ENCODE data around the gene METTL24.
"Not testable (repeated sequence)": the region's sequence is repeated elsewhere in the genome, so short reads cannot be mapped to it uniquely, and the experiment has no call there.

Gene METTL24

DNA sequence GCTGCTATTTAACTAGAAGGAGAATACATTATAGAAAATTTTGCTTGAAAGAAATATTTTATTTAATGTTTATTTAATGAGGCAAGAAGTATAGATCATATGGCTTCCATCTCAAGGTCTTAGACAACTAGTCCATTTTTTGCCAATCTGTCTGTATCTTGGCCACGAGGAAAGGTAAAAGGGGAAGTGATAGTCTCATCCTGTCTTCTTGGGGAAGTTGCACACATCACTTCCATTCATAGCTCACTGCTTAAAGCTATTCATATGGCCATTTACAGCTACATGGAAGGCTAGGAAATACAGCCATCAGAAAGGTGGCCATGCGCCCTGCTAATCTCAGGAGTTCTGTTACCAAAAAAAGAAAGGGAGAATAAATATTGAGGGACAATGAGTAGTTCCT, 50.8 kb downstream of the METTL24 start:
- DNase-seq, result no peak

DNA sequence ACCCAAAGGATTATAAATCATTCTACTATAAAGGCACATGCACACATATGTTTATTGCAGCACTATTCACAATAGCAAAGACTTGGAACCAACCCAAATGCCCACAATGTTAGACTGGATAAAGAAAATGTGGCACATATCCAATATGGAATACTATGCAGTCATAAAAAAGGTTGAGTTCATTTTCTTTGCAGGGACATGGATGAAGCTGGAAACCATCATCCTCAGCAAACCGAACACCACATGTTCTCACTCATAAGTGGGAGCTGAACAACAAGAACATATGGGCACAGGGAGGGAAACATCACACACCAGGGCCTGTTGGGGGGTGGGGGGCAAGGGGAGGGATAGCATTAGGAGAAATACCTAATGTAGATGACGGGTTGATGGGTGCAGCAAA, 52.3 kb downstream of the METTL24 start:
- not testable (repeated sequence) for DNase-seq

DNA sequence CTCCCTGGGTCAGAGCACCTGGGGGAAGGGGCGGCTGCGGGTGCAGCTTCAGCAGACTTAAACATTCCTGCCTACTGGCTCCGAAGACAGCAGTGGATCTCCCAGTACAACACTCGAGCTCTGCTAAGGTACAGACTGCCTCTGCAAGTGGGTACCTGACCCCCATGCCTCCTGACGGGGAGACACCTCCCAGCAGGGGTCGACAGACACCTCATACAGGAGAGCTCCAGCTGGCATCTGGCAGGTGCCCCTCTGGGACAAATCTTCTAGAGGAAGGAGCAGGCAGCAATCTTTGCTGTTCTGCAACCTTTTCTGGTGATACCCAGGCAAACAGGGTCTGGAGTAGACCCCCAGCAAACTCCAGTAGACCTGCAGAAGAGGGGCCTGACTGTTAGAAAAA, 54.5 kb downstream of the METTL24 start:
- DNase-seq, result not testable (repeated sequence)

DNA sequence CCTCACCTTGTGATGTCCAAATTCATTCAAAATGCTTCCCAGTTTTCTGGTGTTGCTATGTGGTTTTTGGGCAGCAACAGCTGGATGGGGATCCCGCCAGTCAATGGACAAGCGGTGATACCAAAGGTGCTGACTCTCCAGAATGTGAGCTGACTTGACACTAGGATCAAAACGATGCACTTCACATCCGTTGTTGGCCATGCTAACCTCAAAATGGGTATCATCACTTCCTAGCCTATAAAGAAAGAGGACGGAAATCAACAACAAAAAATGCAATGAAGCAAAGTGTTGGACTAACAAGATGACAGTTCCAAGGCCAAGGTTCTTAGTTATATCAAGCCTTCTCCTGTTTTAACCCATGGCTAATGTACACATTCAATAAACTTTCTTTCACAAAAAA, 59.2 kb downstream of the METTL24 start:
- DNase-seq, result no peak

DNA sequence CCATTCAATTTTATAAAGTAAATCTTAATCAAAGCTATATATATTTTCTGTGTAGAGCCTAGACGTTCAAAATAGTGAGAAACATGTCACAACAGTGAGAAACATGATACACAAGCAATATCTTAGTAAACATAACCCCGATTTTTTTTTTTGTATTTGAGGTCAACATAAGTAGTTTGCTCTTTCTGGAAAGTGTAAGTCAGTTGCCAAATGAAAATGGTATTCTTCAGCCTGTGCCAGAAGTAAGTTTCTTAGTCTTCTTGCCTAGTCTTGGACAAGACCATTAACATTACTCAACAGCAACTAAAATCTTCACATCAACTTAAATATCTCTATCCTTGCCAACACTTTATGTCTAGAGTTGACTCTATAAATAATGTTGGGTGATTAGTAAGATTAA, 59.7 kb downstream of the METTL24 start:
- no peak for DNase-seq

DNA sequence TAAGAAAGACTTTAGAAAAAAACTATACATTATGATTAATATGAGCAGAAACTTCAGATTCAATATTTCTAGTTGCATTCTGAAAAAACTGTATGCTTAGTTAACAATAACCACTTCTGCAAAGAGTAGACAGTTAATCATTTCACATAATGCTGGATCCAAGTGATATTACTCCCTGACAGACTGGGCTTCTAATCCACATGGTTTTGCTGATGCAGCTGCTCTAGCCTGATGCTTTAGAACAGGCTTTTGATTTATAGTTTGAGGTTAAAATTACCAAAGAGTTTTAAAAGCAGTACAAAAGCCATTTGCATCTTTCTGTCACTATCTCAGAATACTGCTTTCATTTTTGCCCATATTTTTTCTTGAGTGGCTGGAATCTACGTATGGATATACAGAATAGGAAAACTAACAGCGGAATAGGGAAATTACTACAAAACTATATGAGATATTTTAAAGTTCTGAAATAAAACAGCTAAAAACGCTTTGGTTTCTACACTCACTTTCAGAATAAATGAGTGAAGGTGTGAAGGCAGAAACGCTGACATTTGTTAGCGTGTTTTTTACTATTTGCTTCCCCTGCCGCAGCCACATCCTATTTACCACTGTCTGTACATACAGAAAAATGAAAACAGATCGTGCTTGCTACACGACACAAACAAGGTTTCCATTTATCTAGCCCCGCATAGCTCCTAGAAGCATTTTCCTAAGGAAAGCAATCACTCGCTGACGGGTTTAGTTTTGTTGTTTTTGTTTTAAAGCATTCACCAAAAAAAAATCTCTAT, 61.7 kb downstream of the METTL24 start:
- DNase-seq, result no peak

DNA sequence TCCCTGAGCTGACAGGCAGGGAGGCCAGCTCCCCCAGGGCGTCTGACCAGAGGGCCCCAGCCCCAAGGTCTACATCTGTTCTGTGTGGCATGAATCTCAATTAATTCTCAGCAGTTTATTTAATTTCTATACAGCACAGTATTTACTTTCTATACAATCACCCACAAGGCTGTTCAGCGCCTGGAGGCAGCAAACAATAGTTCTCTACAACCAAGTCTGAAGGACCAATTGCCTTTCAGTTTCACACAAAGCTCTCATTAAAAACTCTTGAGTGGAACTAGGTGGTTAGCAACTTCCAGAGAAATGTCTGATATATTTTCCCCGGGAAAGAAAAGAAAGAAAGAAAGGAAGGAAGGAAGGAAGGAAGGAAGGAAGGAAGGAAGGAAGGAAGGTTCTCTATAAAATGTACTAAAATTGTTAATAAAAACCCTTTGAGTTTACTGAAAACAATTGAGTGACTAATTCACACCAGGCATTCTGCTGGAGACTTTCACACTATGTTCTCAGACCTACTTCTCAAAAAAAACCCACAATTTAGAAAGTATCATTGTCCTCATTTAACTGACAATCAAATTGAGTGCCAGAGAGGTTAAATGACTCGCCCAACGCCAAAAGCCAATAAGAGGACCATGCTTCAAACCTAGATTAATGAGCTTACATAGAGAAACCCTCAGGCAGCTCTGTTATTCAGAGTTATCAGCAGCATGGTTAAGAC, 62.5 kb downstream of the METTL24 start:
- no peak for DNase-seq

DNA sequence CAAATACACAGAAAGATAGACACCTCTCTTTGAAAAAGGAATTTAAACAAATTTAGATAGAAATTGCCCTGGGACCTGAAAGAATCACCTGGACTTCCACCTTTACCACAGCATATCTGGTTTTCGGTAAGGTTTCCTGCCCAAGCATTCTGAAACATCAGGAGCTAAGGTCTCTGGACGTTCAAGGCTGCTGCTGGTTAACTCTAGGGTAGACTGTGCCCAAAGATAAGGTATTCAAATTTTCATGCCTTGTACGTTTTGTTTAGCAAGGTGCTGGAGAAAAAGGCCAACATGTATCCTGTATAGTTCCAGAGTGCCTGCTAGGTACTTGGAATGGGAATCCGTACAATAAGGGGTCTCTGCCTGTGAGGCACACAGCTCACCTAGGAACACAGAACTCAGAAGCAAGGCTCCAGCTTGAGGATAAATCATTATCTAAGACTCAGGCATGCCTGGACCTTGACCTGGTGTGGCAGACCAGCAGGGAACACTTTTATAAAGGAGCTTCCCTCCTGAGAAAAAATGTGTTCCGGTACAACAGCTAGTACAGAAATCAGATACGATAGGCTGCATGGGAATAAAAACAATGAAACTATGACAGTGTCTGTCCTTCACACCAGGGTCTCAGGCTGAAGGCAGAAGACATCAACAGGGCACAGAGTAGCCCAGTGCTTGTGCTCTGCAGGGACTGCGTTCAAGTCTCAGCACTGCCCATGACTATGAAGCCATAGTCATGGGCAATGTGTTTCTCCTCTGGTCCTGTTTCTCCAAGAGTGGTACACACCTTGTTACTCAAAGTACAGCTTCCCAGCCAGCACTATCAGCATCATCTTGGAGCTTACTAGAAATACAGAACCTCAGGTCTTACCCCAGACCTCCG, 70.4 kb downstream of the METTL24 start:
- DNase-seq, result no peak

DNA sequence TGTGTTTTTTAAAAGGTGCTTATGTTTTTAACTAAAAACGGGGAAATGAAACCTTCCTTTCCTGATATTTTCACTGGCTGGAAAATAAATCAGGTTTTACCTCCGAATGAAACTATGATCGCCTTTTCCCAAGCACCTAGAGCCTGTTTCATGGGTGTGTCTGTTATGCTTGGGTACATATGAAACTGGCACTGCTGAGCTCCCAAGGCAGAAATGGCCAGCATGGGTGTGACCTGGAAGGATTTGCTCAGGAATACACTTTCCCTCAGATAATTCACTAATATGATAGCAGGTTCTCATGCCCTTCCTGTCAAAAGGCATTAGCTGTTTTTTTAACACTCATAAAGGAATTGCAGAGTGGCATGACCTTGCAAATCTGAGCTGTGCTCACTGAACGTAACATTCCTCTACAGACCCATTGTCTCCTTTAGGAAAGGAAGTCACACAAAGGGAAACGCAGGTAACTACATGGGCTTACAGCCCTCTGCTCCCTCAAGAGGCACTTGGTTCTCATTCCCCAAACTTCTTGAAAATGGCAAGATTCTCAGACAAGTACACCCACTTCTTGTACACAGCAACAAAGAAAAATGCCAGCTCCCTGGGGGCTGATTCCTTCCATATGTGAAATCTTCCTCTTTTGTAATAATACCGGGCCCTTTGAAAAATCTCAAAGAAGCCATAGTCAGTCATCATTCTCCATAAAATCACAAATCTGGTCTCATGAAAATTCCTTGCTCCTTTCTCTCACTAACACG, 72.7 kb downstream of the METTL24 start:
- DNase-seq, result no peak

DNA sequence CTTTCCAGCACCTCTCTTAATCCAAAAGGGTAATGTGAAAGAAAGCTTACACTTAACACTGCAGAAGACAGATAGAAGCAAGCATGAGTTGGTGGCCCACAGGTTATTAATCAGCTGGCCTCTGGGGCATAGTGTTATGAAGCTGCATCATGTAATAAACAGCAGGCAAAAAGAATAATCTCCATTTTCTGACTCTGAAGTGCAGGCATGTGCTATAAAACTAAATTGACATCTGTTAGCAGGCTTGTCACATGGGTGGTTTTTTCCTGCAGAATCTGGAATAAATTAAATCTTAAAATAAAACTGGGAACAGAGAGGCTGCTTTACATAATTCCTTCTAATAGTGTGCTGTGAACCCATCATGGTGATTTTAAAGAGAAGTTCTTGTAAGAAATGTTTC, 73.3 kb downstream of the METTL24 start:
- no peak for DNase-seq

DNA sequence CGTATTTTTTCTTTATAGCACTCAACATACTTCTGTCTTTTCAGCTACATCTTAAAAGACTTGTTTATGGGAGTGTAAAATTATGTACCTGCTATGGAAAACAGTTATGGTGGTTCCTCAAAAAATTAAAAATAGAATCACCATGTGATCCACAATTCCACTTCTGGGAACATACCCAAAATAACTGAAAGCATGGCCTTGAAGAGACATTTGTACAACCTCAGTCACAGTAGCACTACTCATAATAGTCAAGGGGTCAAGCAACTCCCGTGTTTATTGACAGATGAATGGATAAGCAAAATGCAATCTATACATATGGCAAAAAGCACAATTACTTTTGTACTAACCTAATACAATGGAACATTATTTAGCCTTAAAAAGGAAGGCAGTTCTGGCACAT, 74.5 kb downstream of the METTL24 start:
- no peak for DNase-seq

DNA sequence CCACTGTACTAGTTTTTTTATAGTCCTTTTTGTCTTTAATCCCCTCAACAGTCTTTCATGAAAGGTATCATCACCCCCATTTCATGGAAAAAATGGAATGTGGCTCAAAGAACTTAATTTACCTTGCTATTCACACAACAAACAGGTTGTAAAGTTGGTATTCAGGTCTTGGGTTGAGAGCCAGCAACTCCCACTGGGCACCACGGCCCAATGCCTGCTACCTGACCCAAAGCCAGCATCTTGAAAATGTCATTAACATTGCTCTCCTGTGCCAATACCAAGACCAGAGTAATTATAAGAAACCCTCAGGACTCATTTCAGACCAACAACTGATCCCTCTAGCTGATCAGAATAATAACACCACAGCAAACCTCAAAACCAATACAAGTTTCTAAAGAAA, 75.7 kb downstream of the METTL24 start:
- DNase-seq, result no peak

DNA sequence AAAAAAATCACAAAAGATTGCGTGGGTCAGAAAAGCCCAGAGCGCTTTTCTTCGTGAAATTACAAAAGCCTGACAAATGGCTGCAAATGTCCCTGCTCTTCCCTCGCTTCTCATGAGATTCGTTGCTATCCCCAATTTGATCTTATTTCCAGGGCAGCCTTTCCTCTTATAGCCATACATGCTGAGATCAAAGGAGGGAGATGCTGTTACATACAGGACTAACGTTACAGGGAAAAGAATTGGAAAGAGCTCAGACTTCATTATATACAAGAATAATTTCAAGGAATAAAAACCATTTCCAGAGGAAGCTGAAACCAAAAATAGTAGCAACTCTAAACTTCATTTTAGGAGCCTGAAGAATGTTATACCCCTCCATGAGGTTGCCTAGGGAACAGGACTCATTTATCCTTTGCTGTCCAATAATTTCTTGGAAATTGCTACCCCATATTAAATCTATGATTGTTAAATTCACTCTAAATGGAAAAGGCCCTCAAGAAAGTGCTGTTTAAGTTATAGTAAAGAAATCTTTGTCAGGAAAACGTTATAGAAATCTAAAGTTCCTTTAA, 81.0 kb downstream of the METTL24 start:
- no peak for DNase-seq

DNA sequence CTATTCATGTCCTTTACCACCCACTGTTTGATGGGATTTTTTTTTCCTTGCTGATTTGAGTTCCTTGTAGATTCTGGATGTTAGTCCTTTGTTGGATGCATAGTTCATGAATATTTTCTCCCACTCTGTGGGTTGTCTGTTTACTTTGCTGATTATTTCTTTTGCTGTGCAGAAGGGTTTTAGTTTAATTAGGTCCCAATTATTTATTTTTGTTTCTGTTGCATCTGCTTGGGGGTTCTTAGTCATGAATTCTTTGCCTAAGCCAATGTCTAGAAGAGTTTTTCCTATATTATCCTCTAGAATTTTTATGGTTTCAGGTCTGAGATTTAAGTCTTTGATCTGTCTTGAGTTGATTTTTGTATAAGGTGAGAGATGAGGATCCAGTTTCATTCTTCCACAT, 85.4 kb downstream of the METTL24 start:
- not testable (repeated sequence) for DNase-seq

DNA sequence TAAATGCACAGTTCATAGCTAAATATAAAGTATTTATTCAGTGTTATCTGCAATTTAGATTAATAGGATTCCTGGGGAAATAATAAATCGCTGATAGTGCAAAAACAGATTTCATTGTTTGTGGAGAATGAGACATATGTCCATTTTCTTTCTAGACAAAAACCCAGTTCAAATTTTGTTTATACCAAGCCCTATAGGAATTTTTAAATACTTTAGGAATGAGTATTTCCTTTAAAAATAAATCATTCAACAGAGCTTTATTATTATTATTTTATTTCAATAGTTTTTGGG, 86.5 kb downstream of the METTL24 start:
- no peak for DNase-seq

DNA sequence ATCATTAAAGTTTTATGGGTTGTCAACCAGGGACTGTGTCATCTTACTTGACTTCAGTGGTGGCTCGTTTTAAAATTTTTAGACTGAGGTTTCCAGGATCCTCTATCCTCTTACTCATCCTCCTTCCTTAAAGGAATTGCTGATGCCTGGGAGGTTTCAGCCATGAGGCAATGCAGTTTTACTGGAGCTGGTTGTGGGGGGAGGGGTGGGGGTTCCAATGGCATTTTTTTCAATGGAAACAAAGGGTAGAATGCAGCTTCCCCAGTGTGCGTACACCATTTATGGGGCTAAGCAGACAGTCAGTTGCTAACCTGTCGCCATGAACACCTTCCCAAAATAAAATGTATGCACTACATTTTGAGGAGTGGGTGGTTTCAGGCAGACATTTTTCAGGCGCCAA, 88.0 kb downstream of the METTL24 start:
- DNase-seq, result no peak

DNA sequence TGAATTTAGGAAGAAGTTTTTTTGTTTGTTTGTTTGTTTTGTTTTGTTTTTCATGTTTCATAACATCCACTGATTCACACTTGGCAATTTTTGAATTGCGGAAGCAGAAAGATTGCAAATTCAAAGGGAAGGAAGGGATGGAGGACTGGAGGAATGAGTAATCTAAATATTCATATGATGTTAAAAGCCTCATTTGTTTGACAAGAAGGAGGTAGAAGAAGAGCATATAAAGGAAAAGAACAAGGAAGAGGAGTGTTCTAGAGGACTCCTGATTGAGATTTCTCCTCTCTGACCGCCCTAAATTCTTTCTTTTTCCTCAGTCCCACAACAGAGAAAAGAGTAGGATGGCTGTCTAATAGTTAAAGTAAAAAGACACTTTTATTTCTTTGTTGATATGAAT, 88.5 kb downstream of the METTL24 start:
- DNase-seq, result no peak

DNA sequence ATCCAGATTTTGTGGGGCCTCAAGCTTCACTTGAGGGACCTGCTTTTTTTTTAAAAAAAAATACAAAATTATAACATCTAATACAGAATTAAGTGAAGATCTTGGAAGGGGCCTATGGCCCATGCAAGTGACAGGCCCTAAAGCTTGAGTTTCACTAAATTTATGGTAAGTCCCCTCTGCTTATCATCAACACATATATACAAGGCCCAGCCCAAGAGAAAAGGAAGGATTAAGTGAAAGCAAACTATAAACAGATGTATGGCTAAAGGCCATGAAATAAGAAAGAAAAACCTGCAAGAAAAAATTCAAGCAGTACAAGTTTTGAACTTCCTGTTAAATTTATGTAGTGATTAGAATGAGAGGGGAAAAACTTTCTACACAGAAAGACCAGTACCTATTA, 91.2 kb downstream of the METTL24 start:
- DNase-seq, result no peak

DNA sequence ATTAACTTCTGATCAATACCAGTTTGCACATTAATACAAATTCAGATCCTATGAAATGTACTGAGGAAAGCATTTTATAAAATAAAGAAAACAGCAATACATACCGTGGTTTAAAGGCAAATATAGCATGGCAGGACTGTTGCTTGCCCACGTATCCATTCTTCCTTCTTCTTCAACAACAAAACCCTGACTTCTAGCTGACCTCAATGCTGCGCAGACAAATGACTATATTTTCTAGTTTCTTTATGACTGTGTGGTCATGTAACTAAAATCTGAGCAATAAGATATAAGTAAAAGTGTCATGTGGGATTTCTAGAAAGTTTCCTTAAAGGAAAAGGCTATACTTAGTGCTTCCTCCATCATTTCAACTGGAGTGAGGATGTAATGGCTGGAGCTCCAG, 92.9 kb downstream of the METTL24 start:
- DNase-seq, result no peak

DNA sequence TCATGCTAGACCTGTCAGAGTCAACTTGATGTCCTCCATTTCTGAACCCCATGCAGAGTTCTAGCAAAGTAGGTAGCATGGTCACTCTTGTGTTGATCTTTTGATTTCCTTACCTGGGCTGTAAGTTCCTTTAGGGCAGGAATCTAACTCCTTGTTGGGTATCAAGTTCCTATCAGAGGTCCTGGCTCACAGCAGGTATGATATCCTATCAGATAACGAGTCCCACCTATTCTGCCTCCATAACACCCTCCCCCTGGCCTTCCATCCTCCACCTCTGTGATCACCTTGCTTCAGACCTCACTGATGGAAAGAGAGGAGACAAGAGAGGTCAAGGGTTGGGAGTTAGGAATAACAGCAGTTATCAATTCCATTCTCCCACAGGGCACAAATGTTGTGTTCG, 101.8 kb downstream of the METTL24 start:
- no peak for DNase-seq

DNA sequence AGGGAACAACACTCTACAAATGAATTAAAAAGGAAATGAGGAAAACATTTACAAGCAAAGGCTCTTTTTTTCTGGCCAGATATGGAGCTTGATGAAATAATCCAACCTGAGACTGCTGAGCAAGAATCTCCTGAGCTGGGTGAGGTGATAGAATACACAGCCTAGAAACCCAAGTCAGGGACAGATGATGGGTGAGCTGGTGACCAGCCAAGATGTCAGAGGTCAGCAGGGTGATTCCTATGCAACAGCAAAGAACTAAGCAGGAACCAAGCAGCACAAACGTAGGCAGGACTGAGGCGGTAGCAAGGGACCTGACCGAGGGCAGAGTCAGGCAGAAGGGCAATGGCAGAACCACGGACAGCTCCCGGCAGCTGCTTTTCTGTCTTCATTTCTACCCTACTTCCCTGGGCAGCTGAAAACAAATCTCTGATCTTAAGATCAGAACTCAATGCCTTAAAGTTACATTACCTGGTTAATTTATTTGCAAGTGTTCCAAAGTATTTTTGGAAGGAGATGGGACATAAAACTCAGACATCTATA, 102.9 kb downstream of the METTL24 start:
- no peak for DNase-seq

DNA sequence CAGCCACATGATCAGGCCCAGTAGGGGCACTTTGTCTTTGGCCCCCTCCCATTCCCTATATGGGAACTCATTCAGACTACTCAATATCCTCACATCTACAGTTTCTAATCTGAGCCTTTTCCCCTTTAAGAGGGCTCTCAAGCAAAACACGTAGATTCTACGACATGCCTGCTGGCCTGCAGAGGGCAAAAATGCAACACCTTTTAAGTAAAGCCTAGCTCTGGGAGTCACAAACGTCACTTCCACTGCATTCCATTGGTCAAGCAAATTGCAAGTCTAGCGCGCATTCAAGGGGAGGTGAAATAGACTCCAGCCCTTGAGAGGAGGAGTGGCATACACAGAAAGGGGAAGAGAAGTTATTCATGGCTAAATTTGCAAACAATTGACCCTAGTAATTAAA, 107.3 kb downstream of the METTL24 start:
- DNase-seq, result no peak

DNA sequence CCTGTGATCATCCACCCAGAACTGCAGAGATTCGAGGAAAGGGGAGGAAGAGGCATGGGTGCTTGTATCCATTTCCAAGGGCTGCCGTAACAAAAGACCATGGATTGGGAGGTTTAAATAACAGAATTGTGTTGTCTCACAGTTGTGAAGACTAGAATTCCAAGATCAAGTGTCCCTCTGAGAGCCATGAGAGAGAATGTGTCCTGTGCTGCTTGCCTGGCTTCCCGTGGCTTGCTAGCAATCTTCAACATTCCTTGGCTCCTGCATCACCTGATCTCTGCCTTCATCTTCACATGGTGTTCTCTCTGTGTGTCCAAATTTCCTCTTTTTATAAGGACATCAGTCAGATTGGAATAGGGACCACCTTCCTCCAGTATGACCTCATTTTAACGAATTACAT, 108.1 kb downstream of the METTL24 start:
- DNase-seq, result no peak

Data from CD4-positive, alpha-beta T cell treated with Interleukin-4 for 4 hours (primary cell).